ENCODE data around the gene RABIF. TPM values are rescaled to one million over a fixed set of nuclear protein-coding genes. Genes with fewer than 3 reads are reported as not detected.

Gene RABIF
- total RNA-seq, 2 experiments from 2014 or later: 13.9 to 15.7 TPM

GRCh38 chr1:202861420-202862132 is 27.4 kb downstream of the RABIF start:
- peaks cover 18% of the 10 kb centered on the region for H3K4me1 Mint-ChIP-seq
- no peaks in the 10 kb centered on the region for H3K9me3 Mint-ChIP-seq
- H3K36me3 Mint-ChIP-seq (ENCODE audit: low read depth): no peaks in the 10 kb centered on the region
- ChIA-PET POLR2A (no interaction called here), CTCF (interaction anchor here (1.5 kb wide), 1 partner anchor 9 kb away, joined by 4 read pairs; no protein-coding TSS in a partner anchor)
- H3K27ac Mint-ChIP-seq: no peak overlapping the region
- DNase-seq: peak; percentile 26
- peaks cover 64% of the 10 kb centered on the region for H3K27me3 Mint-ChIP-seq
- H3K4me3 Mint-ChIP-seq: peak overlapping the region; percentile 60

DNA sequence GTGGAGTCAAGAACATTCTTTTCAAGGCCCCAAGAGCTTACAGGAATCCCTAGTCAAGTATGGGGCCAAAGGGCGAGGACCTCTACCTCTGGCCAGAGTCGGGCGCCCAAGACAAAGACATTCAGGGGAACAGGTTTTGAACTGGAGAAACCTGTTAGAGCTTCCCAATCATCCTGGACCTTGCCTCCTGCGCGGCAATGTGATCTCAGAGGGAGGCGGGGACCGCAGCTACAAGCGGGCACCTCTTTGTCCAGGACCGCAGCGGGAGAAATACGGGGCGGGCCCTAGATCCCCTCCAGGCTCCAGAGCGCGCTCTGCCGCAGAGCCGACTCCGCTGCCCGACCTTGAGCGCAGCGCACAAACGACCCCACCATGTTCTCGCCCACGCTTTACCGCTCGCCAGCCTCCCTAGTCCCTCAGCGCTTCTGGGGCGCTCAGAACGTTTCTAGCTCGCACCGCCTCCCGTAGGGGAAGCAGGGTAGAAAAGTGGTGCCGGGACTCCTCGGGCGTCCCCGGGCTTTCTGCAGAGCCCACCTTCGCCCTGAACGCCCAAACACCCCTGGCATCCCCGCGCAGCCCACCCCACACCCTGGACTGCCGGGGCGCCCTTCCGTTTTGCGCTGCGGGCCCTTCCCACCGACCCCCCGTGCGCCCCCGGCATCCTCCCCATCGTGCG is 28.1 kb downstream of the RABIF start:
- ChIA-PET CTCF (interaction anchor here (0.6 to 1.5 kb wide), 3 partner anchors 10 to 29 kb away, joined by 3 to 5 read pairs (median 4); no protein-coding TSS in a partner anchor), POLR2A (no interaction called here)
- Mint-ChIP-seq H3K4me1 (peaks cover 18% of the 10 kb centered on the region), H3K4me3 (peak overlapping the region; percentile 60), H3K27ac (no peak overlapping the region), H3K27me3 (peaks cover 60% of the 10 kb centered on the region), H3K36me3 (ENCODE audit: low read depth) (no peaks in the 10 kb centered on the region), H3K9me3 (no peaks in the 10 kb centered on the region)
- DNase-seq: peak; percentile 27

DNA sequence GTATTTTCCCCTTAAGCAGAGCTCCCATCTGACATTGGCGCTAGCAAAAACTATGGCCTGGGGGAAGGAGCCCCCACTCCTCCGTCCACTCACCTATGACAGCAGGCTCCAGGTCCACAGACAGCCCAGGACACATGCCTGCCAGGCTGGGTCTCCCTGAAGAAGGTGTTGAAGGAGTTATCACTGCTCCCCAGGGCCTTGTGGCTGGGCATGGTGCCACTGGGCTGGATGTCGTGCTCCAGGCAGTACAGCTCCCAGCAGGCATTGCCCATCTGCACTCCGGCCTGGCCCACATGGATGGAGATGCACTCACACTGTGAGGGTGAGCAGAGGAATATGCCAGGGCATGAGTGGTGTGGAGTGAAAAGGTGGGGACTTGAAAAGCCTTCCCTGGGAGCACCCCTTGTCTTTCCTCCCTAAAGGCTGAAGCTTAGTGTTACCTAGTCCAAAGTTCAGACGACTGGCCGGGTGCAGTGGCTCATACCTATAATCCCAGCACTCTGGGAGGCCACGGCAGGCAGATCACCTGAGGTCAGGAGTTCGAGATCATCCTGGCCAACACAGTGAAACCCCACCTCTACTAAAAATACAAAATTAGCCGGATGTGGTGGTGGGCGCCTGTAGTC is 30.0 kb downstream of the RABIF start:
- no peak overlapping the region for H3K4me3 Mint-ChIP-seq
- POLR2A ChIA-PET: no interaction called here
- H3K27ac Mint-ChIP-seq: peak overlapping the region; percentile 48
- CTCF ChIA-PET: interaction anchor here (1.1 kb wide), 1 partner anchor 13 kb away, joined by 4 read pairs; no protein-coding TSS in a partner anchor
- no peaks in the 10 kb centered on the region for H3K9me3 Mint-ChIP-seq
- no peak for DNase-seq
- peaks cover 41% of the 10 kb centered on the region for H3K27me3 Mint-ChIP-seq
- H3K36me3 Mint-ChIP-seq (ENCODE audit: low read depth): no peaks in the 10 kb centered on the region
- peaks cover 18% of the 10 kb centered on the region for H3K4me1 Mint-ChIP-seq

DNA sequence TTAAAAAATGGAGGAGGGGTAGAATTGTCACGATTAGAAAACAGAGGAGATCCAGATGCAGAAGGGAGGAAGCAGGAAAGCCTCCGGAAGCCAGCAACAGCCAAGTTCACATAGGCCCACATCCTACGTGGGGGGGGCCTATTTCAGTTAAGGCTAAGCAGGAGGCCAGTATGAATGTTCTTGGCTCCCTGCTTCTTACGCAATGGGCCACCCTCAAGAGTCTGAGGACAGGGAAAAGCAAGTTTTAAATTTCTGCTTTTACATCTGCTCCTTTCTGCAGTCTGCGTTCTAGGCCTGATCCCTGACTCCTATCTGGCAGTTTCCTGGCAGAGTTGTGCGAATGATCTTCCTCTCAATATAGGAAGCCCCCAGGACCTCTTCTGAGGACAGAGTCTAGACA is 30.6 kb downstream of the RABIF start:
- POLR2A ChIA-PET: no interaction called here
- no peak overlapping the region for H3K27ac Mint-ChIP-seq
- H3K4me1 Mint-ChIP-seq: peaks cover 18% of the 10 kb centered on the region
- no peaks in the 10 kb centered on the region for H3K9me3 Mint-ChIP-seq
- CTCF ChIA-PET: interaction anchor here (1.1 kb wide), 1 partner anchor 12 kb away, joined by 4 read pairs; no protein-coding TSS in a partner anchor
- no peaks in the 10 kb centered on the region for H3K36me3 Mint-ChIP-seq (ENCODE audit: low read depth)
- H3K4me3 Mint-ChIP-seq: no peak overlapping the region
- no peak for DNase-seq
- peaks cover 36% of the 10 kb centered on the region for H3K27me3 Mint-ChIP-seq

DNA sequence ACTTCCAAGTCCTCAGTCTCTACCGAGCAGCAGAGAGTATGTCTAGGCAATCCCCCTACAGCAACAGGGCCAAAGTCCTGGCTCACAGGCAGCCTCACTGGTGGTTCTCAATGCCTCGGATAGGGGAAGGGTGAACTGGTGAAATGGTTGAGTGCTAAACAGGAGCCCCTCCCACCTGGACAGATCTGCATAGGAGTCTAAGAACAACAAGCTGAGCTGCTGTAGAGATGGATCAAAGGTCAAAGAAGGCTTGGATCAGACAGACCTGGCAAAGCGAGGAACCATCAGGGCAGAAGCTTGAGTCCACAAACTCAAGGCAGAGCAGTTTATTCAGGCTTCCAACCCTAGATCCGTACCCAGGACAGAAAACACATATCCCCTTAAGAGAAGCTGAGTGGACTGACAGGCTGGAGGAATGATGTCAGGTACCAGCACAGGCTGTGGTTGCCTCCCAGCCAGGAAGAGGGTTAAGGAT is 31.8 kb downstream of the RABIF start:
- ChIA-PET POLR2A (no interaction called here), CTCF (interaction anchor here (0.9 kb wide), 1 partner anchor 9 kb away, joined by 3 read pairs; no protein-coding TSS in a partner anchor)
- DNase-seq: no peak
- Mint-ChIP-seq H3K4me1 (peaks cover 17% of the 10 kb centered on the region), H3K9me3 (no peaks in the 10 kb centered on the region), H3K36me3 (ENCODE audit: low read depth) (no peaks in the 10 kb centered on the region), H3K4me3 (no peak overlapping the region), H3K27ac (no peak overlapping the region), H3K27me3 (peaks cover 24% of the 10 kb centered on the region)

GRCh38 chr1:202856014-202856413 is 32.9 kb downstream of the RABIF start:
- Mint-ChIP-seq H3K4me3 (no peak overlapping the region), H3K4me1 (peaks cover 8% of the 10 kb centered on the region), H3K36me3 (ENCODE audit: low read depth) (no peaks in the 10 kb centered on the region), H3K27me3 (peaks cover 12% of the 10 kb centered on the region), H3K9me3 (no peaks in the 10 kb centered on the region), H3K27ac (no peak overlapping the region)
- ChIA-PET POLR2A (no interaction called here), CTCF (no interaction called here)
- no peak for DNase-seq

DNA sequence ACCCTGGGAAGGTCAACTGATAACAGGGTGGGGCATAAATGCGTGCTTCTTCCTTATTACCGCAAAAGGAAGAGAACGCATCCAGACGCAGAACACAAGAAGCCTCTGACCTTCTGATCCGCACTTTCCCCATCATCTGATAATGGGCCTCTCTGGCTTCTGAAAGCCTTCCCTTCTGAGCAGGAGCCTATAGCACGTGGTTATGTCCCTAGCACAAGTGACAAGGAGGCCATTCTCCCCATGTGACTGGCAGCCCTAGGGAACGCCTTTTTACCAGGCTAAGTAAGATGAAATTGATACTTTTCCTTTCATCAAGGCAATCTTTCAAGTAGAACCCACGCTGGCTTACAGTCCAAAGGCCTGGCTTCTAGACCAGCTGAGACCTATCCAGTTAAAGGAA is 34.2 kb downstream of the RABIF start:
- H3K27ac Mint-ChIP-seq: no peak overlapping the region
- POLR2A ChIA-PET: no interaction called here
- no peak for DNase-seq
- H3K27me3 Mint-ChIP-seq: peaks cover 3% of the 10 kb centered on the region
- peaks cover 4% of the 10 kb centered on the region for H3K4me1 Mint-ChIP-seq
- no peaks in the 10 kb centered on the region for H3K36me3 Mint-ChIP-seq (ENCODE audit: low read depth)
- CTCF ChIA-PET: interaction anchor here (1.3 to 1.7 kb wide), 3 partner anchors 44 to 109 kb away, joined by 3 read pairs; partner anchors contain the start of gene PCAT6
- no peaks in the 10 kb centered on the region for H3K9me3 Mint-ChIP-seq
- no peak overlapping the region for H3K4me3 Mint-ChIP-seq

DNA sequence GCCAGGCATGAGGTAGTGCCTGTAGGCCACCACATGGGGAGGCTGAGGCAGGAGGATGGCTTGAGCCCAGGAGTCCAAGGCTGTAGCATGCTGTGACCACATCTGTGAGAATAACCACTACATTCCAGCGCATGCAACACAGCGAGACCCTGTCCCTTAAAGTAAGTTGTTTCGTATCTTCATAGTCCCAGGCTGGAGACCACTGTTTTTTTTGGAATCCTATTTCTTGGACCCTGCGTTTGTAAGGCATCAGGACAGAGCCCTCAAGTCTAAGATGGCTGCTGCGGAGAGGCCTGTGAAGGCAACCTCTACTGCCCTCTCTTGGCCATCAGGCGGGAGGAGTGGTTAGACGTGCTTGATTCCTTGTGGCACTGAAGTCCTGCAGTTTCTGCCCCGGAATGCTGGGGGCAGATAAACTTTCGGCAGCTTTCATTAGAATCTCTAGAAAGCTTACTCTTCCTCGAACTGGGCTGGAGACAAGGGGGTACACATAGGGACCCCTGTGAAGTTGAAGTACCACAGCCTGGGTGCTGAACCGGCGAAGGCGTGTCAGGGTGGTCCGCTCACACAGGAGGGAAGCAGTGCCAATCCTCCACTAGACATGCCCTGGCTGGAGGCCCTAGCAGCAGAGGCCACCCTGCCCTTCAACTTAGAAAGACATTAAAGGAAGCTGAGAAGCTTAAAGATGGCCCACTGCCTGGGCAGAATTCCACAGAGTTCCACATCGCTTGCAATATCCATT is 36.6 kb downstream of the RABIF start:
- no peaks in the 10 kb centered on the region for H3K27me3 Mint-ChIP-seq
- no peaks in the 10 kb centered on the region for H3K9me3 Mint-ChIP-seq
- CTCF ChIA-PET: interaction anchor here (0.9 kb wide), 1 partner anchor 15 kb away, joined by 4 read pairs; no protein-coding TSS in a partner anchor
- peak; percentile 47 for DNase-seq
- H3K4me3 Mint-ChIP-seq: no peak overlapping the region
- no peaks in the 10 kb centered on the region for H3K36me3 Mint-ChIP-seq (ENCODE audit: low read depth)
- H3K27ac Mint-ChIP-seq: no peak overlapping the region
- POLR2A ChIA-PET: no interaction called here
- H3K4me1 Mint-ChIP-seq: peaks cover 6% of the 10 kb centered on the region

DNA sequence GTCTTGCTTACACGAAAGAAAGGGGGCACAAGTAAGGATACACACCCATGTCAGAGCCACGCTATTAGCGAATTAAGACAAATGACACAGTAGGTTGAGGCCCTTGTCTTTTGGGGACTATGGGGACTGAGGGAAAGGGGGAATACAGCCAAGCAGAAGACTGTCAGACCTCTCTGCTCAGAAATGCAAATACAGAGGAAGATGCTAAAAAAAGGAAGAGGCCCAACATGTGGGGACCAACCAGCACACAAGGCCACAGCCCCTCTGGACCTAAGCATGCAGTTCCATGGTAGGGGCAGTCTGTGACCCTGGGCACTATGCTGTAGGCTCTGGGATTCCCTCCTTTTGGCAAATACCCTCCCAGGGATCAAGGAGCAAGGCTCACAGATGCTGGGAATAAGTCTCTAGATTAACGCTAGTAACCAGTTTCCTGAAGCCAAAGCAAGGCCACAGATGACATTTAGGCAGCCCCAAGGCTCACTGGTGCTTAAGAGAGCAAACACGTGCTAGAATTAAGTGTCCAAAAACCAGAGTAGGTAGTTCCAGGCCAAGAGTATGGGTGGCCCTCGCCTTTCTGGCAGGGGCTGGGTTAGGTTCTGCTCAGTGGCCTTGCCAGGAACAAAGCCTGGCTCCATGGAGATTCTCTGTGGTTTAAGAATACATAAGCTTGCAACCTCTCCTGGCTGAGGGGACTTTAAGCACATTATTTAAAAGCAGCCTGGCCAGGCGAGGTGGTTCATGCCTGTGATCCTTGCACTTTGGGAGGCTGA is 38.2 kb downstream of the RABIF start:
- no peaks in the 10 kb centered on the region for H3K27me3 Mint-ChIP-seq
- H3K27ac Mint-ChIP-seq: no peak overlapping the region
- POLR2A ChIA-PET: no interaction called here
- CTCF ChIA-PET: interaction anchor here (0.8 to 1.0 kb wide), 2 partner anchors 41 to 126 kb away, joined by 3 read pairs; no protein-coding TSS in a partner anchor
- peaks cover 6% of the 10 kb centered on the region for H3K4me1 Mint-ChIP-seq
- H3K4me3 Mint-ChIP-seq: no peak overlapping the region
- no peak for DNase-seq
- no peaks in the 10 kb centered on the region for H3K36me3 Mint-ChIP-seq (ENCODE audit: low read depth)
- no peaks in the 10 kb centered on the region for H3K9me3 Mint-ChIP-seq

DNA sequence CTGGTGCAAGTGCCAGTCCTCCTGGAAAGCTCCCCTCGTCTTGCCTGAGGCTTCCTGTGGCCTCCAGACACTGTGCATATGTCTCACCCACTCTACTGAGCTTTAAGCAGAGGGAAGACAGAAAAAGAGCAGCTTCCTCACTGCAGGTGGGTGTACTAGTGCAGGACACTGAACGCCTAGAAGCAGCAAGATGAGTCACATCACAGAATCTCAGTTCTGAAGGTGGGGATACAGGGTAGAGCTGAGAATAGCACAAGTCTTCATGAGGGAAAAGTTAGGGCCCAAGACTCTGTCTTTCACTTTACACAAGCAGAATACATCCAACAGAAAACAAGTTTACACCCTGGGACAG is 40.8 kb downstream of the RABIF start:
- Mint-ChIP-seq H3K36me3 (ENCODE audit: low read depth) (no peaks in the 10 kb centered on the region), H3K9me3 (no peaks in the 10 kb centered on the region), H3K4me3 (no peak overlapping the region), H3K27me3 (no peaks in the 10 kb centered on the region), H3K4me1 (peaks cover 6% of the 10 kb centered on the region), H3K27ac (no peak overlapping the region)
- no peak for DNase-seq
- ChIA-PET POLR2A (no interaction called here), CTCF (interaction anchor here (1.0 to 1.7 kb wide), 4 partner anchors 9 to 15 kb away, joined by 3 to 7 read pairs (median 3); no protein-coding TSS in a partner anchor)

- ChIA-PET CTCF (no interaction called here), POLR2A (no interaction called here)
- Mint-ChIP-seq H3K27me3 (no peaks in the 10 kb centered on the region), H3K36me3 (ENCODE audit: low read depth) (no peaks in the 10 kb centered on the region), H3K9me3 (no peaks in the 10 kb centered on the region), H3K27ac (no peak overlapping the region), H3K4me3 (no peak overlapping the region), H3K4me1 (peaks cover 6% of the 10 kb centered on the region)
- DNase-seq: no peak
These were observed 44.0 kb downstream of the RABIF start for GRCh38 chr1:202844935-202845334.

DNA sequence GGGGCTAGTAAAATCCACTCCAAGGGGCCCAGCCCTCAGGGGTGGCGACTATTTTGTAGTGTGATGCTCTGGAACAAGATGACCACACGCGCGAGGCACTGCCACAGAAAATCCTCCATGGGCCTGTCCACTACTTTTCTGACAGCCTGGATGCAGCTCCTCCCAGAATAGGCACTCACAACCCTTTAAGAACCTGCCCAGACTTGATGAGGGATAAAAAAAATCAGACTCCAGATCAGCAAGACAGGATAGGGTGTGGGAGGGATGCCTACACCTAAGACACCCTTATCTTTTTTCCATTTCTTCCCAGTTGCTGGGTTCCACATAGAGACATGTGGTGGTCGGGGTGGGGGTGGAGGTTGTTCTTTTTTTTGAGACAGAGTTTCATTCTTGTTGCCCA is 44.7 kb downstream of the RABIF start:
- no peaks in the 10 kb centered on the region for H3K36me3 Mint-ChIP-seq (ENCODE audit: low read depth)
- DNase-seq: no peak
- no peak overlapping the region for H3K27ac Mint-ChIP-seq
- H3K4me3 Mint-ChIP-seq: no peak overlapping the region
- ChIA-PET CTCF (no interaction called here), POLR2A (no interaction called here)
- peaks cover 6% of the 10 kb centered on the region for H3K4me1 Mint-ChIP-seq
- no peaks in the 10 kb centered on the region for H3K9me3 Mint-ChIP-seq
- H3K27me3 Mint-ChIP-seq: no peaks in the 10 kb centered on the region
